ENCODE data around the gene DCK.

Gene DCK

GRCh38 chr4:71065991-71066510 lies 72.6 kb downstream of the DCK start:
- no peak for DNase-seq

GRCh38 chr4:71066737-71067716 lies 73.6 kb downstream of the DCK start:
- DNase-seq: no peak

- DNase-seq: no peak
Measured at GRCh38 chr4:71069063-71069462, 75.6 kb downstream of the DCK start.

- DNase-seq: no peak
Measured at GRCh38 chr4:71070015-71070414, 76.6 kb downstream of the DCK start.

GRCh38 chr4:71074452-71075299 lies 81.2 kb downstream of the DCK start:
- DNase-seq: no peak
